ENCODE results near the gene DES.

Gene DES

GRCh38 chr2:219418155-219419011 is at the start of gene DES:
Gene DES, plus strand, starts transcription at chr2:219418377. Its CDS starts 86 bp downstream, at chr2:219418463.
- H3K27me3 Mint-ChIP-seq, result peaks cover 47% of the 10 kb centered on the region
- no peaks in the 10 kb centered on the region for H3K9me3 Mint-ChIP-seq
- no peak within 1 kb of the TSS for H3K4me3 Mint-ChIP-seq
- H3K36me3 Mint-ChIP-seq (ENCODE audit: low read depth), result no peaks in the 10 kb centered on the region
- DNase-seq, result no peak
- H3K4me1 Mint-ChIP-seq (ENCODE audit: low read depth), result peaks cover 5% of the 10 kb centered on the region
- H3K27ac Mint-ChIP-seq, result no peak within 1 kb of the TSS

GRCh38 chr2:219368690-219369191 is 49.4 kb upstream of the DES start:
- H3K4me3 Mint-ChIP-seq, result no peak overlapping the region
- peaks cover 21% of the 10 kb centered on the region for H3K36me3 Mint-ChIP-seq (ENCODE audit: low read depth)
- H3K4me1 Mint-ChIP-seq (ENCODE audit: low read depth), result no peaks in the 10 kb centered on the region
- no peaks in the 10 kb centered on the region for H3K27me3 Mint-ChIP-seq
- DNase-seq, result no peak
- no peaks in the 10 kb centered on the region for H3K9me3 Mint-ChIP-seq
- H3K27ac Mint-ChIP-seq, result no peak overlapping the region

- Mint-ChIP-seq H3K4me3 (no peak overlapping the region), H3K9me3 (no peaks in the 10 kb centered on the region), H3K27ac (no peak overlapping the region), H3K27me3 (no peaks in the 10 kb centered on the region), H3K36me3 (ENCODE audit: low read depth) (peaks cover 28% of the 10 kb centered on the region), H3K4me1 (ENCODE audit: low read depth) (no peaks in the 10 kb centered on the region)
- DNase-seq, result no peak
These were observed 48.7 kb upstream of the DES start for GRCh38 chr2:219369447-219369861.

- Mint-ChIP-seq H3K27me3 (no peaks in the 10 kb centered on the region), H3K36me3 (ENCODE audit: low read depth) (peaks cover 81% of the 10 kb centered on the region), H3K9me3 (no peaks in the 10 kb centered on the region), H3K4me3 (no peak overlapping the region), H3K27ac (no peak overlapping the region), H3K4me1 (ENCODE audit: low read depth) (peaks cover 1% of the 10 kb centered on the region)
- no peak for DNase-seq
These were observed 39.9 kb upstream of the DES start for GRCh38 chr2:219378163-219378851.

GRCh38 chr2:219380926-219381325 is 37.3 kb upstream of the DES start:
- Mint-ChIP-seq H3K27ac (no peak overlapping the region), H3K27me3 (no peaks in the 10 kb centered on the region), H3K36me3 (ENCODE audit: low read depth) (peaks cover 86% of the 10 kb centered on the region), H3K4me3 (no peak overlapping the region), H3K4me1 (ENCODE audit: low read depth) (peaks cover 9% of the 10 kb centered on the region), H3K9me3 (no peaks in the 10 kb centered on the region)
- no peak for DNase-seq

GRCh38 chr2:219381448-219381847 is 36.7 kb upstream of the DES start:
- H3K4me1 Mint-ChIP-seq (ENCODE audit: low read depth), result peaks cover 14% of the 10 kb centered on the region
- H3K4me3 Mint-ChIP-seq, result no peak overlapping the region
- H3K36me3 Mint-ChIP-seq (ENCODE audit: low read depth), result peaks cover 87% of the 10 kb centered on the region
- no peaks in the 10 kb centered on the region for H3K27me3 Mint-ChIP-seq
- peak overlapping the region; percentile 0 for H3K27ac Mint-ChIP-seq
- DNase-seq, result no peak
- H3K9me3 Mint-ChIP-seq, result no peaks in the 10 kb centered on the region

GRCh38 chr2:219384083-219384713 is 34.0 kb upstream of the DES start:
- Mint-ChIP-seq H3K27me3 (no peaks in the 10 kb centered on the region), H3K4me3 (no peak overlapping the region), H3K27ac (peak overlapping the region; percentile 56), H3K9me3 (no peaks in the 10 kb centered on the region), H3K36me3 (ENCODE audit: low read depth) (peaks cover 75% of the 10 kb centered on the region), H3K4me1 (ENCODE audit: low read depth) (peaks cover 28% of the 10 kb centered on the region)
- DNase-seq, result no peak

- H3K27me3 Mint-ChIP-seq, result no peaks in the 10 kb centered on the region
- no peak for DNase-seq
- peaks cover 29% of the 10 kb centered on the region for H3K4me1 Mint-ChIP-seq (ENCODE audit: low read depth)
- H3K9me3 Mint-ChIP-seq, result no peaks in the 10 kb centered on the region
- H3K4me3 Mint-ChIP-seq, result no peak overlapping the region
- H3K36me3 Mint-ChIP-seq (ENCODE audit: low read depth), result peaks cover 75% of the 10 kb centered on the region
- H3K27ac Mint-ChIP-seq, result no peak overlapping the region
These were observed 33.3 kb upstream of the DES start for GRCh38 chr2:219384859-219385258.

- Mint-ChIP-seq H3K4me3 (peak overlapping the region; percentile 98), H3K9me3 (no peaks in the 10 kb centered on the region), H3K27ac (peak overlapping the region; percentile 99), H3K27me3 (no peaks in the 10 kb centered on the region), H3K4me1 (ENCODE audit: low read depth) (peaks cover 29% of the 10 kb centered on the region), H3K36me3 (ENCODE audit: low read depth) (peaks cover 65% of the 10 kb centered on the region)
- no peak for DNase-seq
These were observed 32.1 kb upstream of the DES start for GRCh38 chr2:219385958-219386520.

- Mint-ChIP-seq H3K4me1 (ENCODE audit: low read depth) (peaks cover 29% of the 10 kb centered on the region), H3K4me3 (peak overlapping the region; percentile 98), H3K27ac (peak overlapping the region; percentile 99), H3K27me3 (no peaks in the 10 kb centered on the region), H3K36me3 (ENCODE audit: low read depth) (peaks cover 58% of the 10 kb centered on the region), H3K9me3 (no peaks in the 10 kb centered on the region)
- no peak for DNase-seq
These were observed 31.5 kb upstream of the DES start for GRCh38 chr2:219386532-219387280.

GRCh38 chr2:219387306-219388120 is 30.7 kb upstream of the DES start, which contains the start of gene DNPEP:
Gene DNPEP, minus strand, starts transcription at chr2:219387912. Its CDS starts 118 bp downstream, at chr2:219387794.
- peak within 1 kb of the TSS; percentile 99 for H3K27ac Mint-ChIP-seq
- H3K27me3 Mint-ChIP-seq, result no peaks in the 10 kb centered on the region
- DNase-seq, result peak; percentile 98
- no peaks in the 10 kb centered on the region for H3K9me3 Mint-ChIP-seq
- peaks cover 50% of the 10 kb centered on the region for H3K36me3 Mint-ChIP-seq (ENCODE audit: low read depth)
- H3K4me1 Mint-ChIP-seq (ENCODE audit: low read depth), result peaks cover 28% of the 10 kb centered on the region
- peak within 1 kb of the TSS; percentile 98 for H3K4me3 Mint-ChIP-seq

GRCh38 chr2:219388121-219388906 is 29.9 kb upstream of the DES start:
- Mint-ChIP-seq H3K9me3 (no peaks in the 10 kb centered on the region), H3K27me3 (no peaks in the 10 kb centered on the region), H3K4me1 (ENCODE audit: low read depth) (peaks cover 28% of the 10 kb centered on the region), H3K27ac (peak overlapping the region; percentile 87), H3K36me3 (ENCODE audit: low read depth) (peaks cover 42% of the 10 kb centered on the region), H3K4me3 (peak overlapping the region; percentile 72)
- peak; percentile 100 for DNase-seq

- H3K4me3 Mint-ChIP-seq, result peak overlapping the region; percentile 72
- peaks cover 28% of the 10 kb centered on the region for H3K4me1 Mint-ChIP-seq (ENCODE audit: low read depth)
- DNase-seq, result no peak
- peak overlapping the region; percentile 87 for H3K27ac Mint-ChIP-seq
- H3K9me3 Mint-ChIP-seq, result no peaks in the 10 kb centered on the region
- H3K27me3 Mint-ChIP-seq, result no peaks in the 10 kb centered on the region
- H3K36me3 Mint-ChIP-seq (ENCODE audit: low read depth), result peaks cover 37% of the 10 kb centered on the region
These were observed 29.3 kb upstream of the DES start for GRCh38 chr2:219388907-219389156.
